Upper lobe of left lung (tissue), 6 donors: ENCODE measurements around the gene MID2. TPM values are rescaled to one million over a fixed set of nuclear protein-coding genes. Genes with fewer than 3 reads are reported as not detected.

Source experiments
- ATAC-seq, 2 donors: fragments of 200-7000 bp; cut with Tn5 transposase; one replicate each; pipeline ENCODE4 v1.9.1; 2022; ENCODE audit warnings: mild to moderate bottlenecking in 2 of 2, moderate library complexity in 2 of 2; ENCODE audit not compliant: low FRiP score in 2 of 2
- DNase-seq, 2 donors: peaks; one replicate each; pipeline ENCODE4 v3.0.0-alpha.2; 2019 to 2020
- H3K27ac ChIP-seq, 4 donors: fragments of 200-600 bp; sonication (generic); one replicate each; pipeline ENCODE4 v1.5.1; 2016 to 2019
- H3K27me3 ChIP-seq, 4 donors: fragments of 200-600 bp; sonication (generic); one replicate each; pipeline ENCODE4 v1.5.1; 2017 to 2019
- H3K36me3 ChIP-seq, 4 donors: fragments of 200-600 bp; sonication (generic); one replicate each; pipeline ENCODE4 v1.5.1; 2016 to 2019
- H3K4me1 ChIP-seq, 4 donors: fragments of 200-600 bp; sonication (generic); one replicate each; pipeline ENCODE4 v1.5.1; 2018 to 2019
- H3K4me3 ChIP-seq, 4 donors: fragments of 200-600 bp; sonication (generic); one replicate each; pipeline ENCODE4 v1.5.1; 2017 to 2019; ENCODE audit warnings: mild to moderate bottlenecking in 2 of 4, moderate library complexity in 1 of 4
- H3K9me3 ChIP-seq, 4 donors: fragments of 200-600 bp; sonication (generic); one replicate each; pipeline ENCODE4 v1.5.1; 2018 to 2019
- EP300 ChIP-seq, 4 donors: sonication (generic); formaldehyde crosslinking; IDR thresholded peaks; one replicate each; pipeline ENCODE4 v1.5.1; 2017; ENCODE audit warnings: antibody characterized with exemption in 4 of 4, control low read depth in 2 of 4
- POLR2A ChIP-seq, 4 donors: fragments of 450-650 bp; IDR thresholded peaks; one replicate each; pipeline ENCODE4 v1.5.1; 2016 to 2017; ENCODE audit warnings: antibody characterized with exemption in 4 of 4, mild to moderate bottlenecking in 2 of 4
- POLR2AphosphoS5 ChIP-seq, 2 donors: sonication (generic); formaldehyde crosslinking; IDR thresholded peaks; one replicate each; pipeline ENCODE4 v1.5.1; 2017; ENCODE audit warnings: antibody characterized with exemption in 2 of 2
- WGBS, 2 donors: methylation state at CpG; one replicate each; pipeline ENCODE4 v1.1.5; 2017 to 2018; 5-methylcytosine and 5-hydroxymethylcytosine counted together
- total RNA-seq, 6 donors: library from RNA; depleted of rRNA in 4 of 6; stranded (reverse); fragments of >200 nt in 4 of 6; gene quantifications; one replicate each; pipeline versions ENCODE4 v1.1.0 to v1.2.1, GENCODE V29; 2016 to 2021
- TF ChIP-seq, protein P1 (sequence below), 6 experiments: fragments of 450-650 bp in 4 of 6; fragments of 200-600 bp in 2 of 6; sonication (generic) in 2 of 6; IDR thresholded peaks; one replicate each; pipeline ENCODE4 v1.5.1; 2016 to 2019; ENCODE audit warnings: antibody characterized with exemption in 6 of 6
- donor health status: DM: no; HTN: no; CAD: no; lungs with moderate emphysema.
- donor health status: DM: no; HTN: yes; CAD: no; lungs with severe emphysema.

MID2 gene
- total RNA-seq, 6 donors from 2014 or later: 12.7 to 21.2 (median 17.1) TPM

- no peaks in the 10 kb centered on the region for H3K4me1 ChIP-seq
- no peaks in the 10 kb centered on the region for H3K9me3 ChIP-seq
- DNase-seq (no peak), ATAC-seq (no peak)
- WGBS, 2 donors: 67 to 77% methylated on average over 3 of the region's 3 CpGs
- H3K27me3 ChIP-seq: no peaks in the 10 kb centered on the region
- H3K27ac ChIP-seq: no peak overlapping the region
- TF ChIP-seq, protein P1, sequence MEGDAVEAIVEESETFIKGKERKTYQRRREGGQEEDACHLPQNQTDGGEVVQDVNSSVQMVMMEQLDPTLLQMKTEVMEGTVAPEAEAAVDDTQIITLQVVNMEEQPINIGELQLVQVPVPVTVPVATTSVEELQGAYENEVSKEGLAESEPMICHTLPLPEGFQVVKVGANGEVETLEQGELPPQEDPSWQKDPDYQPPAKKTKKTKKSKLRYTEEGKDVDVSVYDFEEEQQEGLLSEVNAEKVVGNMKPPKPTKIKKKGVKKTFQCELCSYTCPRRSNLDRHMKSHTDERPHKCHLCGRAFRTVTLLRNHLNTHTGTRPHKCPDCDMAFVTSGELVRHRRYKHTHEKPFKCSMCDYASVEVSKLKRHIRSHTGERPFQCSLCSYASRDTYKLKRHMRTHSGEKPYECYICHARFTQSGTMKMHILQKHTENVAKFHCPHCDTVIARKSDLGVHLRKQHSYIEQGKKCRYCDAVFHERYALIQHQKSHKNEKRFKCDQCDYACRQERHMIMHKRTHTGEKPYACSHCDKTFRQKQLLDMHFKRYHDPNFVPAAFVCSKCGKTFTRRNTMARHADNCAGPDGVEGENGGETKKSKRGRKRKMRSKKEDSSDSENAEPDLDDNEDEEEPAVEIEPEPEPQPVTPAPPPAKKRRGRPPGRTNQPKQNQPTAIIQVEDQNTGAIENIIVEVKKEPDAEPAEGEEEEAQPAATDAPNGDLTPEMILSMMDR (IDR thresholded peaks at IDR 0.05): no peak
- TF ChIP-seq EP300 (IDR thresholded peaks at IDR 0.05): no peak
- TF ChIP-seq POLR2A (IDR thresholded peaks at IDR 0.05): no peak
- TF ChIP-seq POLR2AphosphoS5 (IDR thresholded peaks at IDR 0.05): no peak
- no peak overlapping the region for H3K4me3 ChIP-seq
- peaks cover 0 to 5% (median 0%) of the 10 kb centered on the region in 4 donors for H3K36me3 ChIP-seq
Observed at GRCh38 chrX:107905366-107905765, 79.7 kb downstream of the MID2 start.

GRCh38 chrX:107924136-107924746, 98.6 kb downstream of the MID2 start:
- no peak for DNase-seq
- Histone ChIP-seq H3K9me3 (no peaks in the 10 kb centered on the region), H3K4me1 (no peaks in the 10 kb centered on the region), H3K27me3 (no peaks in the 10 kb centered on the region), H3K27ac (no peak overlapping the region), H3K4me3 (no peak overlapping the region), H3K36me3 (peaks cover 0 to 28% (median 4%) of the 10 kb centered on the region in 4 donors)
- no peak for ATAC-seq
- TF ChIP-seq POLR2A (IDR thresholded peaks at IDR 0.05) (no peak), EP300 (IDR thresholded peaks at IDR 0.05) (no peak), POLR2AphosphoS5 (IDR thresholded peaks at IDR 0.05) (no peak)
- TF ChIP-seq, protein P1 (IDR thresholded peaks at IDR 0.05): no peak
- 93 to 96% methylated on average over 7 of the region's 7 CpGs for WGBS, 2 donors

GRCh38 chrX:107934262-107934661, 108.6 kb downstream of the MID2 start:
- TF ChIP-seq EP300 (IDR thresholded peaks at IDR 0.05): no peak
- TF ChIP-seq, protein P1 (IDR thresholded peaks at IDR 0.05): no peak
- TF ChIP-seq POLR2A (IDR thresholded peaks at IDR 0.05): no peak
- TF ChIP-seq POLR2AphosphoS5 (IDR thresholded peaks at IDR 0.05): no peak

GRCh38 chrX:107935200-107935599, 109.5 kb downstream of the MID2 start:
- 67 to 68% methylated on average over 5 to 7 of the region's 7 CpGs for WGBS, 2 donors

More at GRCh38 chrX:107934262-107934661, 108.6 kb downstream of the MID2 start:
- Histone ChIP-seq H3K4me3 (no peak overlapping the region), H3K27ac (no peak overlapping the region), H3K27me3 (no peaks in the 10 kb centered on the region), H3K36me3 (no peaks in the 10 kb centered on the region), H3K9me3 (no peaks in the 10 kb centered on the region), H3K4me1 (no peaks in the 10 kb centered on the region)
- ATAC-seq: no peak
- no peak for DNase-seq
- WGBS, 2 donors: 86 to 100% methylated on average over 1 of the region's 1 CpG

More at GRCh38 chrX:107935200-107935599, 109.5 kb downstream of the MID2 start:
- Histone ChIP-seq H3K4me1 (no peaks in the 10 kb centered on the region), H3K9me3 (no peaks in the 10 kb centered on the region), H3K4me3 (no peak overlapping the region), H3K36me3 (no peaks in the 10 kb centered on the region), H3K27ac (no peak overlapping the region), H3K27me3 (no peaks in the 10 kb centered on the region)
- DNase-seq (no peak), ATAC-seq (no peak)
- TF ChIP-seq, protein P1 (IDR thresholded peaks at IDR 0.05): no peak
- TF ChIP-seq EP300 (IDR thresholded peaks at IDR 0.05) (no peak), POLR2AphosphoS5 (IDR thresholded peaks at IDR 0.05) (no peak), POLR2A (IDR thresholded peaks at IDR 0.05) (no peak)
